OCI-LY7 (cell line): ENCODE results near the gene EIF4B. TPM values are rescaled to one million over a fixed set of nuclear protein-coding genes. Genes with fewer than 3 reads are reported as not detected.

Experiments used
- BruUV-seq: library from RNA; stranded (reverse); fragments of 400-500 nt; replicated peaks from 2 replicates; lab custom pipeline; 2021; lab: Mats Ljungman, UMichigan
- CTCF ChIA-PET: fragments of 300-600 bp; sonication (Branson Sonifier 250); formaldehyde crosslinking; loops from one replicate; lab custom pipeline; 2022; ENCODE audit warnings: antibody characterized with exemption; ENCODE audit not compliant: unreplicated experiment; lab: Charles Lee
- POLR2A ChIA-PET: fragments of 300-600 bp; sonication (Branson Sonifier 250); formaldehyde crosslinking; loops from one replicate; lab custom pipeline; 2022; ENCODE audit warnings: antibody characterized with exemption; lab: Charles Lee
- DNase-seq: peaks from one replicate; pipeline ENCODE4 v3.0.0-alpha.2; 2015; ENCODE audit warnings: low spot score
- H2AFZ ChIP-seq: fragments of 200-600 bp; sonication (generic), shearing (Covaris generic); 2 replicates; pipeline ENCODE4 v1.6.1; 2014; ENCODE audit warnings: mild to moderate bottlenecking, antibody characterized with exemption, low read length, moderate library complexity
- H3K27ac ChIP-seq: fragments of 200-600 bp; sonication (generic); 2 replicates; pipeline ENCODE4 v1.5.1; 2014; ENCODE audit warnings: mixed run types, low read depth, mild to moderate bottlenecking, moderate library complexity, low read length, inconsistent platforms; ENCODE audit not compliant: poor library complexity, severe bottlenecking
- H3K36me3 ChIP-seq: fragments of 200-600 bp; sonication (generic); 2 replicates; pipeline ENCODE4 v1.6.1; 2014; ENCODE audit warnings: mild to moderate bottlenecking, antibody characterized with exemption, low read length, moderate library complexity, mixed read lengths; ENCODE audit not compliant: insufficient read depth
- H3K4me1 ChIP-seq: fragments of 200-600 bp; sonication (generic); 2 replicates; pipeline ENCODE4 v1.5.1; 2014; ENCODE audit warnings: mild to moderate bottlenecking, low read length; ENCODE audit not compliant: insufficient read depth, poor library complexity, severe bottlenecking
- H3K4me2 ChIP-seq: fragments of 200-600 bp; sonication (generic); 2 replicates; pipeline ENCODE4 v1.6.1; 2014; ENCODE audit warnings: mild to moderate bottlenecking, low read length
- H3K4me3 ChIP-seq: fragments of 200-600 bp; sonication (generic); 2 replicates; pipeline ENCODE4 v1.5.1; 2014; ENCODE audit warnings: mild to moderate bottlenecking, low read depth, low read length; ENCODE audit not compliant: poor library complexity, severe bottlenecking
- H3K79me2 ChIP-seq: fragments of 200-600 bp; sonication (generic); 2 replicates; pipeline ENCODE4 v1.6.1; 2016; ENCODE audit warnings: low read depth, mild to moderate bottlenecking, low read length, moderate library complexity, mixed read lengths; ENCODE audit not compliant: insufficient read depth
- H3K9me2 ChIP-seq: fragments of 200-600 bp; sonication (generic); 2 replicates; pipeline ENCODE4 v1.6.1; 2016; ENCODE audit warnings: mild to moderate bottlenecking, low read length, mixed read lengths; ENCODE audit not compliant: insufficient read depth
- H3K9me3 ChIP-seq: fragments of 200-600 bp; sonication (generic); 2 replicates; pipeline ENCODE4 v1.6.1; 2014; ENCODE audit warnings: mild to moderate bottlenecking, mixed run types, low read length, mixed read lengths
- H4K20me1 ChIP-seq: fragments of 200-600 bp; sonication (generic); 2 replicates; pipeline ENCODE4 v1.6.1; 2014; ENCODE audit warnings: mild to moderate bottlenecking, antibody characterized with exemption, low read length, moderate library complexity, mixed read lengths; ENCODE audit not compliant: insufficient read depth
- CTCF ChIP-seq: fragments of 200-600 bp; sonication (generic); conservative IDR thresholded peaks from 2 replicates; pipeline ENCODE4 v1.5.1; 2014; ENCODE audit warnings: mild to moderate bottlenecking, antibody characterized with exemption, low read length, moderate library complexity, mixed read lengths
- EZH2phosphoT487 ChIP-seq: fragments of 200-600 bp; sonication (generic); IDR thresholded peaks from 2 replicates; pipeline ENCODE4 v1.6.1; 2018; ENCODE audit warnings: low read depth, borderline replicate concordance, mild to moderate bottlenecking, mixed run types, antibody characterized with exemption, low read length, moderate library complexity, mixed read lengths
- intact Hi-C: fragments of 100-400 bp; cut with micrococcal nuclease; formaldehyde crosslinking; loops from one replicate; pipeline ENCODE4 v1.10.0; 2022; ENCODE audit not compliant: unreplicated experiment
- total RNA-seq, 2 experiments: library from RNA; depleted of rRNA in 1 of 2; stranded (reverse); fragments of >200 nt in 1 of 2; shearing (Covaris generic) in 1 of 2; gene quantifications; 2 replicates each; pipeline ENCODE4 v1.2.3, GENCODE V29; 2014 to 2022

EIF4B gene
- total RNA-seq, 2 experiments from 2014 or later, result 645 to 745 TPM

- Histone ChIP-seq H3K27ac (no peak overlapping the region), H4K20me1 (no peaks in the 10 kb centered on the region), H3K4me2 (no peak overlapping the region), H2AFZ (no peak overlapping the region), H3K9me2 (no peaks in the 10 kb centered on the region), H3K36me3 (peaks cover 36% of the 10 kb centered on the region), H3K4me1 (peaks cover 5% of the 10 kb centered on the region), H3K9me3 (no peaks in the 10 kb centered on the region), H3K4me3 (no peak overlapping the region), H3K79me2 (no peaks in the 10 kb centered on the region; the same call in 1 of the 2 replicates)
- intact Hi-C loops, result no loop called here
- no peak for DNase-seq
- TF ChIP-seq CTCF (no peak), EZH2phosphoT487 (no peak)
- ChIA-PET POLR2A (no interaction called here), CTCF (no interaction called here)
- no TSS peak for BruUV-seq
Observed at GRCh38 chr12:53074283-53074998, 68.2 kb downstream of the EIF4B start.

GRCh38 chr12:53074999-53075370 is 68.7 kb downstream of the EIF4B start:
- DNase-seq, result no peak
- no peak overlapping the region for H3K27ac ChIP-seq
- peaks cover 36% of the 10 kb centered on the region for H3K36me3 ChIP-seq
- TF ChIP-seq EZH2phosphoT487 (no peak), CTCF (no peak)
- intact Hi-C loops, result no loop called here
- H3K79me2 ChIP-seq, result no peaks in the 10 kb centered on the region; the same call in 1 of the 2 replicates
- CTCF ChIA-PET, result interaction anchor here (0.6 kb wide), 1 partner anchor 419 kb away, joined by 3 read pairs; no protein-coding TSS in a partner anchor
- no peaks in the 10 kb centered on the region for H3K9me3 ChIP-seq
- H2AFZ ChIP-seq, result no peak overlapping the region
- no peak overlapping the region for H3K4me2 ChIP-seq
- no TSS peak for BruUV-seq
- no peak overlapping the region for H3K4me3 ChIP-seq
- POLR2A ChIA-PET, result no interaction called here
- H3K4me1 ChIP-seq, result peaks cover 10% of the 10 kb centered on the region
- H4K20me1 ChIP-seq, result no peaks in the 10 kb centered on the region
- H3K9me2 ChIP-seq, result no peaks in the 10 kb centered on the region

- POLR2A ChIA-PET, result no interaction called here
Observed at GRCh38 chr12:53076461-53076860, 70.2 kb downstream of the EIF4B start.

More at GRCh38 chr12:53076461-53076860, 70.2 kb downstream of the EIF4B start:
- Histone ChIP-seq H3K4me3 (no peak overlapping the region), H3K4me1 (peaks cover 10% of the 10 kb centered on the region), H3K79me2 (no peaks in the 10 kb centered on the region; the same call in 1 of the 2 replicates), H3K9me2 (no peaks in the 10 kb centered on the region), H3K9me3 (no peaks in the 10 kb centered on the region), H4K20me1 (no peaks in the 10 kb centered on the region), H2AFZ (no peak overlapping the region), H3K4me2 (no peak overlapping the region), H3K36me3 (peaks cover 36% of the 10 kb centered on the region), H3K27ac (no peak overlapping the region)
- intact Hi-C loops, result no loop called here
- no peak for DNase-seq
- CTCF ChIA-PET, result no interaction called here
- no TSS peak for BruUV-seq
- no peak for TF ChIP-seq EZH2phosphoT487
- no peak for TF ChIP-seq CTCF
